Measurements from ENCODE around the gene GABPB1.

DNA sequence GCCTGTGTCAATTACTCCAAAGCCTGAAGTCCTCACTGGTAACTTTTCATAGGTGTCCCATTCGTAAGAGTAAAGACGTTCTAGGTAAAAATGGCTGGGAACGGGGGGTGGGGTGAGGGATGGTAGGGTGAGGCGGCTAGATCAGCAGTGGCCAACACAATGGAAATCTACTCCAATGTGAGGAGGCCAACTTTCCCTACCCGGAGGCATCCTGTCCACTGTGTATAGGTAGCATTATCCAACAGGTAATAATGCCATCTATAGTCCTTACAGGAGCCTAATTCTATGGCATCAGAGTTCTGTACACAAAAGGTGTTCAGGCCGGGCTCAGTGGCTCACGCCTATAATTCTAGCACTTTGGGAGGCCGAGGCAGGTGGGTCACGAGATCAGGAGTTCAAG lies 118.6 kb downstream of the GABPB1 start:
- TF ChIP-seq BACH2 (CRISPR knock-in tag; IDR thresholded peaks at IDR 0.05; ENCODE audit: borderline replicate concordance) (no peak), SNAI2 (CRISPR knock-in tag; IDR thresholded peaks at IDR 0.05) (no peak), OSR1 (CRISPR knock-in tag; IDR thresholded peaks at IDR 0.05) (no peak), ESRRG (CRISPR knock-in tag; IDR thresholded peaks at IDR 0.05) (no peak), RARB (CRISPR knock-in tag; IDR thresholded peaks at IDR 0.05) (no peak), ISL1 (CRISPR knock-in tag; IDR thresholded peaks at IDR 0.05) (no peak), ARNTL (CRISPR knock-in tag; IDR thresholded peaks at IDR 0.05; ENCODE audit: borderline replicate concordance, low read depth) (no peak), ZNF8 (CRISPR knock-in tag; IDR thresholded peaks at IDR 0.05) (no peak), ZFP3 (CRISPR knock-in tag; IDR thresholded peaks at IDR 0.05) (no peak)
- TF ChIP-seq, protein P1, sequence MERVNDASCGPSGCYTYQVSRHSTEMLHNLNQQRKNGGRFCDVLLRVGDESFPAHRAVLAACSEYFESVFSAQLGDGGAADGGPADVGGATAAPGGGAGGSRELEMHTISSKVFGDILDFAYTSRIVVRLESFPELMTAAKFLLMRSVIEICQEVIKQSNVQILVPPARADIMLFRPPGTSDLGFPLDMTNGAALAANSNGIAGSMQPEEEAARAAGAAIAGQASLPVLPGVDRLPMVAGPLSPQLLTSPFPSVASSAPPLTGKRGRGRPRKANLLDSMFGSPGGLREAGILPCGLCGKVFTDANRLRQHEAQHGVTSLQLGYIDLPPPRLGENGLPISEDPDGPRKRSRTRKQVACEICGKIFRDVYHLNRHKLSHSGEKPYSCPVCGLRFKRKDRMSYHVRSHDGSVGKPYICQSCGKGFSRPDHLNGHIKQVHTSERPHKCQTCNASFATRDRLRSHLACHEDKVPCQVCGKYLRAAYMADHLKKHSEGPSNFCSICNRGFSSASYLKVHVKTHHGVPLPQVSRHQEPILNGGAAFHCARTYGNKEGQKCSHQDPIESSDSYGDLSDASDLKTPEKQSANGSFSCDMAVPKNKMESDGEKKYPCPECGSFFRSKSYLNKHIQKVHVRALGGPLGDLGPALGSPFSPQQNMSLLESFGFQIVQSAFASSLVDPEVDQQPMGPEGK (CRISPR knock-in tag; IDR thresholded peaks at IDR 0.05; ENCODE audit: borderline replicate concordance) = no peak
- TF ChIP-seq, protein P2, sequence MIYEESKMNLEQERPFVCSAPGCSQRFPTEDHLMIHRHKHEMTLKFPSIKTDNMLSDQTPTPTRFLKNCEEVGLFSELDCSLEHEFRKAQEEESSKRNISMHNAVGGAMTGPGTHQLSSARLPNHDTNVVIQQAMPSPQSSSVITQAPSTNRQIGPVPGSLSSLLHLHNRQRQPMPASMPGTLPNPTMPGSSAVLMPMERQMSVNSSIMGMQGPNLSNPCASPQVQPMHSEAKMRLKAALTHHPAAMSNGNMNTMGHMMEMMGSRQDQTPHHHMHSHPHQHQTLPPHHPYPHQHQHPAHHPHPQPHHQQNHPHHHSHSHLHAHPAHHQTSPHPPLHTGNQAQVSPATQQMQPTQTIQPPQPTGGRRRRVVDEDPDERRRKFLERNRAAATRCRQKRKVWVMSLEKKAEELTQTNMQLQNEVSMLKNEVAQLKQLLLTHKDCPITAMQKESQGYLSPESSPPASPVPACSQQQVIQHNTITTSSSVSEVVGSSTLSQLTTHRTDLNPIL (CRISPR knock-in tag; IDR thresholded peaks at IDR 0.05; ENCODE audit: low read depth) = no peak
- TF ChIP-seq, protein P3, sequence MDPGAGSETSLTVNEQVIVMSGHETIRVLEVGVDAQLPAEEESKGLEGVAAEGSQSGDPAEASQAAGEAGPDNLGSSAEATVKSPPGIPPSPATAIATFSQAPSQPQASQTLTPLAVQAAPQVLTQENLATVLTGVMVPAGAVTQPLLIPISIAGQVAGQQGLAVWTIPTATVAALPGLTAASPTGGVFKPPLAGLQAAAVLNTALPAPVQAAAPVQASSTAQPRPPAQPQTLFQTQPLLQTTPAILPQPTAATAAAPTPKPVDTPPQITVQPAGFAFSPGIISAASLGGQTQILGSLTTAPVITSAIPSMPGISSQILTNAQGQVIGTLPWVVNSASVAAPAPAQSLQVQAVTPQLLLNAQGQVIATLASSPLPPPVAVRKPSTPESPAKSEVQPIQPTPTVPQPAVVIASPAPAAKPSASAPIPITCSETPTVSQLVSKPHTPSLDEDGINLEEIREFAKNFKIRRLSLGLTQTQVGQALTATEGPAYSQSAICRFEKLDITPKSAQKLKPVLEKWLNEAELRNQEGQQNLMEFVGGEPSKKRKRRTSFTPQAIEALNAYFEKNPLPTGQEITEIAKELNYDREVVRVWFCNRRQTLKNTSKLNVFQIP (CRISPR knock-in tag; IDR thresholded peaks at IDR 0.05; ENCODE audit: borderline replicate concordance, low read depth) = no peak
